ENCODE results near the gene NOL4L.

Gene NOL4L, protein sequence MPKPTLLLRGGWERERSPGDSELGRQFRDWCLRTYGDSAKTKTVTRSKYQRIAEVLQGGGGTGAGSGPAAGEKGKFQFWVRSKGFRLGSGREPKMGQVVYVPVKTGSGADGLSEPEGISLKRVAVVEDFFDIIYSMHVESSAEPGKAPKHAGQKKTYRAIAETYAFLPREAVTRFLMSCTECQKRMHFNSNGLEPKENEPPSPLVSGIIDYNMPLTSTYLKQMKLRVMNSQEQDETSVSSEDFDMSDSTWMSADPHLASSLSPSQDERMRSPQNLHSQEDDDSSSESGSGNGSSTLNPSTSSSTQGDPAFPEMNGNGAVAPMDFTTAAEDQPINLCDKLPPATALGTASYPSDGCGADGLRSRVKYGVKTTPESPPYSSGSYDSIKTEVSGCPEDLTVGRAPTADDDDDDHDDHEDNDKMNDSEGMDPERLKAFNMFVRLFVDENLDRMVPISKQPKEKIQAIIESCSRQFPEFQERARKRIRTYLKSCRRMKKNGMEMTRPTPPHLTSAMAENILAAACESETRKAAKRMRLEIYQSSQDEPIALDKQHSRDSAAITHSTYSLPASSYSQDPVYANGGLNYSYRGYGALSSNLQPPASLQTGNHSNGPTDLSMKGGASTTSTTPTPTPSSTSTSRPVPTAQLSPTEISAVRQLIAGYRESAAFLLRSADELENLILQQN

DNA sequence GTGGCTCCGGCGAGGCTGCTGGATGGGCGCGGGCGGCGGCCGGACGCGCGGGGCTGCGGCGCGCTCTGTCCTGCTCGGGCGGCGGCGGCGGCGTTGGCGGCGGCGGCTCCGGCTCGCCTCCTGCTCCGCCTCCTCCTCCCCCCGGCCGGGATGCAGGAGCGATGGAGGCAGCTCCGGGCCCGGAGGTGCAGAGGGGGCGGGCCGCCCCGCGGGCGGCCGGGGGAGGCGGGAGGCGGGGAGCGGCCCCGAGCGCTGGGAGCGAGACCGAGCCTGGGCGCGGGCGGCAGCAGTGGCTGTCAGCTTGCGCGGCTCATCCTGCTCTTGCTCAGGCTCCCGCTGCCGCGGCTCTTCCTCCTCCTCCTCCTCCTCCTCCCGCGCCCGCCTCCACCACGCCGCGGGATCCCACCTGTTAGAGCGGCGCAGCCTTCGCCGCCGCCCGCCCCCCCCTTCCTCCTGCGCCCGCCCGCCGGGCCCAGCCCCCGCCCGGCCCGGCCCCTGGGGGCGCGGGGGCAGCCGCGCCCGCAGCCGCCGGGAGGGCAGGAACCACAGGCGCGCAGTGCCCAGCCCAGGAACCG lies at the start of gene NOL4L:
NOL4L (minus strand) TSS at position 323 of the 575 bp plus-strand sequence. CDS start 443 bp downstream, outside the sequence.
- peak; percentile 29 for DNase-seq

DNA sequence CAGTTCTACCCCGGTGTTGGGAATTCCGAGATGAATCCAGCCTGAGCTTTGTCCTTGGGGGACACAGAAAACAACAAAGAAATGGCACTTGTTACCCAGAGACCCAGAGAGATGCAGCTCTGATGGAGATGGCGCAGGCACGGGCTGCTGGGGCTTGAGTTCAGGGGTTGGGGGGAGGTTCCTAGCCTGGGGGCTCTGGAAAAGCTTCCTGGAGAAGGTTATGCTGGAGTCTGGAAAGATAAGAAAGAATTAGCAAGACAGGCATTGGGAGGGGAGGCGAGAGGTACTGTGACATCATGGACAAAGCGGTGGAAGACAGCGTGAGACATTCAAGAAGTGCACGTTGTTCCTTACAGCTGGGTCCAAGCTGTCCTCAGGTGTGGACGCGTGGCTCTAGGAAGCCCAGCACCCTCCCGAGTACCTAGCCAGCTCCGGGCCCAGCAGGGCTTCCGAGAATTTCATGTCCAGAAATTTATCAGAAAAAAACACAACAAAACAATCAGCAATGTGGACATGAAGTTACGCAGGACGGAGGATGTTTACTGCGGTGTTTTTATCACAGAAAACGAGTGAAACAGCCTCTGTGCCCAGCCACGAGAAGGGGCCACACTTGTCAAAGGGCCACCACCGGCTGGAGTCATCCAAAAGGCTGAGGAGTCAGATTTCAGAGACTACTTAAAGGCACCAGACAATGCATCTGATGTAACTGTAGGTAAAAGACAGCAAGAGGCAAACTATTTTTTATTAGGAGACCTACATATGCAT lies 49.1 kb upstream of the NOL4L start:
- no peak for DNase-seq

DNA sequence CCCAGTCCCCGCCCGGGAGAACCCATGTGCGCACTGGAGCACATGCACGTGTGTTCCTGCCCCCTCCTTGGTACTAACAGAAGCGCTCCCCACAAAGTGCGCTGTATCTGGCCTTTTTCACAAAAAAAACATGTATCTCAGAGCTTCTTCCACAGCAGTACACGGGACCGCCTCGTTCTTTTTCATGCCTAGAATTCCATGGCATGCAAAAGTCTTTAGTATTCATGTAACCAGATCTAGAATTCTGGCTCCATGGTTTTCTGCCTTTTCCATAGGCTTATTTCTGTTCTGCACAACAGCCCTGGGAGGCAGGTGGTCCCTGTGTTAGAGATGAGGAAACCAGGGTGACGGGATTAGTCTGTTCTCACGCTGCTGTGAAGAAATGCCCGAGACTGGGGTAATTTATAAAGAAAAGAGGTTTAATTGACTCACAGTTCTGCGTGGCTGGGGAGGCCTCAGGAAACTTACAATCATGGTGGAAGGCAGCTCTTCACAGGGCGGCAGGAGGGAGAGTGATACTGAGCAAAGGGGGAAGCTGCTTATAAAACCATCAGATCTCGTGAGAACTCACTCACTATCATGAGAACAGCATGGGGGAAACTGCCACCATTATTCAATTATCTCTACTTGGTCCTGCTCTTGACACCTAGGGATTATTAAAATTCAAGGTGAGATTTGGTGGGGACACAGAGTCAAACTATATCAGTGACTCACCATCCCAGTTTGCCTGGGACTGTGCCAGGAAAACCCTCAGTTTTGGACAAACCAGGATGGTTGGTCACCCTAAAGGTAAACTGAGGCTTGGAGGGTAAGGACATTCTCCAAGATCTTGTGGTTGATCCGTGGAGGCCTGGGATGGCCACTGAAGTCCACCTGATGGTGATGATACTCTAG lies 47.6 kb upstream of the NOL4L start:
- no peak for DNase-seq

DNA sequence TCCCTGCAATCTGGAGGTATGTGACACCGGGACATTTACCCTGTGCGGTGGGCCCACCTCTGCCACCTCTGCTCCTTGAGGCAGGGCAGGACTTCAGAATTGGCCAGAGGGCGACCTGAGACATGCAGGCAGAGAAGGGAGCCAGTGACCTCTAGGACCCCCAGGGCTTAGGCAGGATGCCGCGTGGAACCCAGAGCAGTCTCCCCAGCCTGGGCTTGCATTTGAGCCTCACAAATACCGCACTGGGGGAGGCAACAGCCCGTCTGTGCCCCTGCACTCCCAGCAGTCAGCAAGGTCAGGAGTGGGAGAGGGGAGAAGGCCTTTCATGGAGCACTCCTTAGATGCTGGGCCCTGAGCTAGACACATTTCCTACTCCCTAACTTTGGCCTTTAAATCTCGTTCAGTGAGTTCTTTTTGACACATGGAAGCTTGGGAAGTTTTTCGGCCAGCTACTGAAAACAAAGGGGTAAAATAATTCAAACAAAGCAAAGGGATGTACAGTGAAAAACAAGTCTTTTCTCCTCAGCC lies 46.9 kb upstream of the NOL4L start:
- no peak for DNase-seq

DNA sequence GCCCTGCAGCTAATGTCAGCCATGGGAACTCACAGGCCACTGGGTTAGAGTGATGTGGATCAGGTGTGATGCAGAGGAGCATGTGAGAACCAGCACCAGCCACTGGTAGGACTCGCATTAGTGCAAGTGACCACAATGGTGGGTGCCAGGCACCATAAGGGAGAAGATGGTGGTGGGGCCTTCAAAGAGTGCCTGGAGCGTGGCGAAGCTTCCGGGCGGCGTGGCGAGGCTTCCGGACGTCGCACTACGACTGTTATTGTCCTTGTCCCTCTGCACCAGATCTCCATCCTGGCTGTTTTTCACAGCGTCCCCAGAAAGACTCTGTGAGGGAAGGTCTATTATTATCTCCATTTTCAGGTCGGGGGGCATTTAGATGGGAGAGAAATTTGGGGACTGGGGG lies 44.7 kb upstream of the NOL4L start:
- DNase-seq = no peak

DNA sequence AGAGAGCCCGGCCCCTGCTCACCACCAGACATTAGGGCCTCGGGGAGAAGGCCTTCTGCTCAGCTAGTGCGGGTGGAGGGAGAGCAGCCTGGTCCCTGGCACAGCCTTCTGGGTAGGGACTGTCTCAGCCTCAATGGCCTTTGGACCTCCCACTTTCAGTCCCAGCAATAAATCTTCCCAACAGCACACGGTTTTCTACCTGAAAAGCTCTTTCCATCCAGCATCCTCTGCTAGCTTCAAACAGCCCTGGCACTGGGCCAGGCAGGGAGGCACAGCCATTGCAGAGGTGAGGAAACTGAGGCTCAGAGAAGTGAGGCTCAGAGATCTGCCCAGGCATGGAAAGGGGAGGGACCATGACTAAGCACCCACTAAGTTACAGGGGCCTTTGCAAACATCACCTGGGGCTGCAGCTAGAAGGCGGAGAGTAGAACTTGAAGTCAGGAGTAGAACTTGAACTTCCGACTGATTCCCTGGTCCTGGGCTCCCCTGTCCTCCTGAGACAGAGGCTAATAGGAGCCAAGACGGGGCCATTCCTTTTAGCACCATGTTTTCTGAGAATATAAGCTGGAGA lies 43.9 kb upstream of the NOL4L start:
- DNase-seq = no peak

DNA sequence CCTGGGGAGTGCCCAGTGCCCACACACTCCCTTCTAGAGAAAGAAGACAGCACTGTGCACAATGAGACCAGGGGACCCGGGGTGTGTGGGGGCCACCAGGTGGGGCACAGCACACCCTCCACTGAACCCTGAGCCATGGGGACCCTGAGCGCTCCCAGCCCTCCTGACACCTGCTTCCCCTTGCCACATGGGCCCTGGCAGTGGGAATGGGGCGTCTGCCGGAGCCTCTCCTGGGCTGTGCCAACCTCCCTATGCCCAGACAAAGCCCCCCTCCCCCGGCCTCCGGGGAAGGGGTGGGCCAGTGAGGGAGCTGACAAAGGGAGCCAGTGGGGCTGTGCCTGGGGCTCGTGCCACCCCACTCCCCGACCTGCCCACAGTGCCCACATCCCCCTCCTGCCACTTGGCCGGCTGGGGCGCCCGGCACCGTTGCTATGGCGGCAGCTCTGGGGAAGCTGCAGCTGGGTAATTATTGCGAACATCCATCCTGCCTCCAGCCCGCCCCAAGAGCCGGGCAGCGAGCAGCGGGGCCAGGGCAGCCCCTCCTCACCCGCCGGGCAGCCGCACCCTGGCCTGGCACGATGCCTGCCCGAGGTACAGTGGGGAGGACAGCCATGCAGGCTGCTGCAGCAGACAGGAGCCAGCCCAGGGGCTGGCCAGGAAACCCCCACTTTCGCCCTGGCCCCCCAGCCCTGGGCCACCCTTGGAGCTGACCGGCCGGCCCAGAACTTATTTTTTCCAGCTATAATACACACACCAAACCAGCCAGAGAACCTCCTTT lies 41.9 kb upstream of the NOL4L start:
- DNase-seq = no peak

DNA sequence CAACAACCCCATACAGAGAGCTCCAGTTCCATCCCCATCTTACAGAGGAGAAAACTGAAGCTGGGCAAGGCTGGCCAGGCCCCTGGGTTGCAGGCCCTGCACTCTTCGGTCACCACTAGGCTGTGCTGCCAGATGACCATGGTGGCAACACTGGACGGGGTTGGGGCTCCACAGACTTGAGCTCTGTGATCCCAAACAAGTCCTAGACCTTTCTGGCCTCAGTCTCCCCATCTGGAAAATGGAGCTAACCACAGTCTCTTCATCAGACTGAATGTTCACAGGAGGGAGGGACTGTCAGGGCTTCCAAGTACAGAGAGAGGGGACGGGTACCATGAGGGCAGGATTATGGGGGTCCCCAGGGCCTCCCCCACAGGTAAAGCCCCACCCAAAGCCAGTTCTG lies 41.3 kb upstream of the NOL4L start:
- DNase-seq = no peak

DNA sequence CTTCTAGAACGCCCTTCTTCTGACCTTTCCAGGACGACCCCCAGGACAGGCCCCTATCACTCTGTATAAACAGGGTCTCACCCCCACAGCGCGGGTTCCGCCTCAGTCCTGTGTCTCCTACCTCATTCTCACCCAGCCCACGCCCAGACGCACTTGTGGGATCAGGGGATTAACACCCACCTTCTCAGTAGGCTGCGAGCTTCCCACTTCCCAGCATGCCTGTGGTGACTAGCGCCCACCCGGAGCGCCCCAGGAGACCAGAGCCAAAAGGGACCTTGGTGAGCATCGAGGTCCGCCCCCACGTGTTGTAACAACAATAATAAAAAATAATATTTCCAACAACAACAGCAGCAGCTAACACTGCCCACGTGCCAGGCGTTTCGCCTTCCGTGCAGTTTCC lies 40.9 kb upstream of the NOL4L start:
- DNase-seq = no peak

DNA sequence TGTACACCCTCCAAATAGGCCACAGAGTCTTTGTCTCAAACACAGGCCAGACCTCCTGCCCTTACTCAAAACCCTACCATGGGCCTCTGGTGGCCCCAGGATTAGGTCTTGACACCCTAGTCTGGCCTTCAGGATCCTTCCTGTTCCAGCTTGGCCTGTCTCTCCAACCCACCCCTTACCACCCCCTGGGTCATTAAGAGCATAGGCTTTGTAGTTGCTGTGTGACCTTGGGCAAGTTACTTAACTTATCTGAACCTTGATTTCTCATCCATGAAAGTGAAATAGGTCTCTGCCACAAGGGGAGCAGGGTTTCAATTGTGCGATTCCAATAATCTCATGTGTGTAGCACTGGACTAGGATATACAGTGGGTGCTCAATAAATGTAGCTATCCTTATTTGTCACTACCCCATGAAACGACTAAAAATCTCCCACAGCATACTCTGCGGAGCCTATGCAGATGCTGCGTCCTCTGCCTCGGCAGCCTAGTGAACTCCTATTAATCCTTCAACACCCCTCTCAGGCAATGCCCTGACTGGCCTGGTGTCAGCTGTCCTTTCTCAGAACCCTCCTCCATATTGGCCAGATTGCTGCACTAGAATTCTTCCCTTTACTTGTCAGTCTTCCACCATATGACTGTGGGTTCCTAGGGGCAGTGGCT lies 39.7 kb upstream of the NOL4L start:
- no peak for DNase-seq

DNA sequence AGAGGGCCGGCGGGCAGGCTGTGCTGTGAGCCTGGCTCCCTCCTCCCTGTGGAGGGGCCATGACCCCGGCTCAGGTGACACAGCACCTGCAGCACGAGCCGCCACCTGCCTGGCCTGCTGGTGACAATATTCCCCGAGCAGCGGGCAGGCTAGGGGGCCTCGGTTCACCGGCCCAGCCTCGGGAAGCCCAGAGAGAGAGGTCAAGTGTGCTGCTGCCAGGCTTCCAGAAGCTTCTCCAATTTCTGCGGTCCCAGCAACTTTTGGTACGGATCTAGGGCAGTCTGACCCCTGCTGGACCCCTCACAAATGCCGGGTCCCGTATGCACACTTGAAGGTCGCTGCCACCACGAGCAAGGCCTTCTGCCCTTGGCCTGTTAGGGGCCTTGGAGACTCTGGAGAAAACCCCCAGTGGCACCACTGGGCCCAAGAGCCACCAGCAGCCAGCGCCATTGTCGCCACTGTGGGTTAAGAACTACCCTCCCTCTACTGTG lies 38.6 kb upstream of the NOL4L start:
- no peak for DNase-seq

DNA sequence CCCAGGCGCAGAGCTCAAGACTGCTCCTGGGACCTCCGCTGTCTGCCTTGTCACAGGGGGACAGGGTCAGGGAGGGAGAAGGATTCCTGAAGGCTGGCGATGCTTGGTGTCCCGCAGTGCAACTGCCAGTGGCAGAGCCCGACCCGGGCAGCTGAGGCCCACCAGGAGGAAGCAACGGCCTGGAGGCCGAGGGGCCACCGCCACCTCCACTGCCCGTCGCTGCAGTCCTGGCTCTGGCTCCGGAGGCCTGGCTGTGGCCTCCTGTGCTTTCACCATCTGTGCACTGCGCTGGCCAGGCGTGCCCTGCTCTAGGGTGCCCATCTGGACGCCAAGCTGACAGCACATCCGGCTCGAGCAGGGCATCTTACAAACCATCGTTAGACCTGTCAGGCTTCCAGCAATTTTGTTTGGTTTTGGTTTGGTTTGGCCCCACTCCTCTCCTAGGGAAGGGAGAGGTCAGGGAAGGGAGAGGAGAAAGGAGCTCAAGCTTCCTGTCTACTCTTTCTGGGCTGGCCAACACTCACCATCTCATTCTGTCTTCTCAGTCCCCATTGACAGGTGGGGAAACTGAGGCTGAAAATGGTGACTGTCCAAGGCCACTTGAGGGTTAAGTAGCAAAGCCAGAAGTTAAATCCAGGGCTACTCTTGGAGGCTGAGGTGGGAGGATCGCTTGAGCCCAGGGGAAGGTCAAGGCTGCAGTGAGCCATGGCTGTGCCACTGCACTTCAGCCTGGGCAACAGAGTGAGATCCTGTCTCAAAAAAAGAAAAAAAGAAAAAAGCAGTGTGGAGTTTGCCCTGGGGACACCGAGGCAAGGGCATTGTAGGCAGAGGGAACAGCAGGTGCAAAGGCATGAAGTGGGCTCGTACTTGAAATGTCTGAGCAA lies 37.7 kb upstream of the NOL4L start:
- no peak for DNase-seq

DNA sequence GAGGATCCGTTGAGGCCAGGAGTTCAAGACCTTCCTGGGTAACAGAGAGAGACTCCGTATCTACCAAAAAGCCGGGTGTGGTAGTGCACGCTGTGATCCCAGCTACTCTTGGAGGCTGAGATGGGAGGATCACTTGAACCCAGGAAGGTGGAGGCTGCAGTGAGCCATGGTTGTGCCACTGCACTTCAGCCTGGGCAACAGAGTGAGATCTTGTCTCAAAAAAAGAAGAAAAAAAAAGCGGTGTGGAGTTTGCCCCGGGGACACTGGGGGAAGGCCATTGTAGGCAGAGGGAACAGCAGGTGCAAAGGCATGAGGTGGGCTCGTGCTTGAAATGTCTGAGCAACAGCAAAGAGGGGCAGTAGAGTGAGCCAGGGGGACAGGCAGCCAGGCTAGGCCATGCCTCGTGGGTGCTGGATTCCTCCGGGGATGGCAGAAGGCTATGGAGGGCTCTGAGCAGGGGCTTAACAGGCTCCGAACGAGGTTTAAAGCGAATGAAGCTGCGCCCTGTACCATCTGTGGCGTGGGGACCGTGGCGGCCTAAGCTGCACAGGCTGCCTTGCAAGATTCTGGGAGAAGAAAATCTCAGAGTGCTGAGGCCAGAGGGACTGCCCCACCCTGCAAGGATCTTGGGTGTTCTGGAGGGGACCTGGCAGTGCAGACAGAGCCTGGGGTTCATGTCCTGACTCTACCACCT lies 36.9 kb upstream of the NOL4L start:
- no peak for DNase-seq

DNA sequence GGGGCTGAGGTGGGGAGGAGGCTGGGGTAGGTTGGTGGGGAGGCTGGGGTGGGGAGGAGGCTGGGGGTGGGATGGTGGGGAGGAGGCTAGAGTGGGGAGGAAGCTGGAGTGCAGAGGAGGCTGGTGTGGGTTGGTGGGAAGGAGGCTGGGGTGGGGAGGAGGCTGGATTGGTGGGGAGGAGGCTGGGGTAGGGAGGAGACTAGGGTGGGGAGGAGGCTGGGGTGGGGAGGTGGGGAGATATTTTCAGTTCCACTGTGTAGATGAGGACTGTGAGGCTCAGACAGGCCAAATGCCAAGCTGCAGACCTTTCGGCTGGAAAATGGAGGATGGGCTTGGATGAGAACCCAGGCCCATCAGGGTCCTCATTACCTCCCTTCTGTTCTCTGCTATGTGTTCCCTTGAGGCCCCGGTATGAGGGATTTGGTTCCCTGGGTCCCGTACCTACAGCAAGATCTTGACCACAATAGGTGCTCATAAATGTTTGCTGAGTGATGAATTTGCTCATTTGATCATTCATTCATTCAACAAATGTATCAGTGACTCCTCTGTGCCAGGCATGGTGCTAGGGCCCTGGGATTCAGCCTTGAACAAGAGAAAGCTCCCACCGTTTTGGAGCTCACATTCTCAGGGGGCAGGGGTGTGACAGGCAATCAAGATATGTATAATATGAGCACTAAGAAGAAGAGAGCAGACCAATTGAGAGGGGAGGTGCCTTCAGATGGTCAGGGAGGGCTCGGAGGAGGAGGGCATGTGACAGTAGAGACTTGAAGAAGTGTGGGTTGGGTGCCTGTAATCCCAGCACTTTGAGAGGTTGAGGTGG lies 36.1 kb upstream of the NOL4L start:
- no peak for DNase-seq

DNA sequence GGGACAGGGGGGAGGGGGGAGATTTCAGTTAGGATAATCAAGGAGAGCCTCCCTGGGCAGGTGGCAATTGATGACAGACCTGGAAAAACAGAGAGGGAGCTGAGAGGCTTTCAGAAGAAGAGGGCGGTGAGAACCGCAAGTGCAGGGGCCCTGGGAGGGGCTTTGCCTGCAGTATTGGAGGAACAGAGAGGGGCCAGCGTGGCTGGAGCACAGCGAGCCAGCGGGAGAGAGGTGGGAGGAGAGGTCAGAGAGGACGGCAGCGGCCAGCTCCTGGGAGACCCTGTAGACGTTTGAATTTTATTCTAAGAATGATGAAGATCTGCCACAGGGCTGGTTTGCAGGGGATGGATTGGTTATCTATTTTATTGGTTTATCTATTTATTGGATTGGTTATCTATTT lies 34.5 kb upstream of the NOL4L start:
- no peak for DNase-seq

DNA sequence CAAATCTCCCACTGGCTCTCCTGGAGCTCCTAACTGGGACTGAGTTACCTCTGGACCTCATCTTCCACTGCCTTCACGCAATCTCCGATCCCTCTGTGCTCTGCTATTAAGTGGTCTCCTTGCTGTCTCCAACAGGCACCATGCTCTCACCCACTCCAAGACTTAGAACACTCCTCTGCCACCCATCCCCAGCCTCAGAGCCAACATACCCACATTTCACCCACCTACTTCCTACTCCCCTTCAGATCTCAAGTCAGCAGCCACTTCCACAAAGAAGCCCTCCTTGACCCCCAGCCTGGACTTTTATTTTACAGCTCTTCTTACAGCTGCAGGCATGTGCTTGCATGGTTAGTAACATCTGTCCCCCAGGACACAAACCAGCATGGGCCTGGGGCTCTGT lies 29.6 kb upstream of the NOL4L start:
- DNase-seq = no peak

DNA sequence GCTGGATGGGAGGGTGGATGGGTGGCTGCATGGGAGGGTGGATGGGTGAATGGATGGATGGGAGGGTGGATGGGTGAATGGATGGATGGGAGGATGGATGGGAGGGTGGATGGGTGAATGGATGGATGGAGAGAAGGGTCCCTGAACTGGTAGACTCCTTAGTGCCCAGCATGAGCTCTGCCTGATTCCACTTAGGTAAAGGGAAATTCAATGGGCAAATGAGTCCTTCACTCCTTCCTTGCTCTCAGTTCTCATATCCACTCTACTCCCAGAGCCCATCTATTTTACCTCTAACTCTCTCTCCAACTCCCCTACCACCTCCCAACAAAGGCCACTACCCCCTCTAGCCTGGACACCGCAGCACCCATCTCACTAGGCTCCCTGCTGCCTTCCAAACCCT lies 29.2 kb upstream of the NOL4L start:
- DNase-seq = no peak
